OCI-LY3 (cell line): ENCODE data around the gene KRTAP10-9.

ENCODE experiments used
- EZH2phosphoT487 ChIP-seq: fragments of 200-600 bp; shearing (Covaris generic); IDR thresholded peaks from 2 replicates; pipeline ENCODE4 v1.6.1; 2018; ENCODE audit warnings: antibody characterized with exemption, mixed run types, low read depth
- TF ChIP-seq, protein P1 (sequence below): fragments of 200-600, 300-600 bp; sonication (generic); IDR thresholded peaks from 2 replicates; pipeline ENCODE4 v1.5.1; 2014; ENCODE audit warnings: antibody characterized with exemption, low read length, low read depth

DNA sequence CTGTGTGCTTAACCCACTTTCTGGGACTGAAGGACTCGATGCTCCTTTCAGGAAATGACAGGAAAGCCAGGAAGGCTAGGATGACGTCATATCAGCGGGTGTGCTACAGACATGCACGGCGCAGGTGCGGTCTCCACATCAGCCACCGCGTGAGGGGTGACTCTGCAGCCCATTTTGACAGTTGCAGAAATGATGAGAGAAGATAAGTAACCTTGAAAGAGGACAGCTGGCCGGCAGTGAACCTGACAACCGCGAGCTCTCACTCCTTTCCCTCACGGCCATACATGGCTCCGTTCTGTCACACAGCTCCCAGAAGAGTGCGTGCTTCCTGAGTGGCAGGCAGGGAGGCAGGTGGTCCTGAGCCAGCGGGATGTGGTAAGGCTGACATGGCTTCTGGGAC lies 44.8 kb upstream of the KRTAP10-9 start:
- TF ChIP-seq, protein P1, sequence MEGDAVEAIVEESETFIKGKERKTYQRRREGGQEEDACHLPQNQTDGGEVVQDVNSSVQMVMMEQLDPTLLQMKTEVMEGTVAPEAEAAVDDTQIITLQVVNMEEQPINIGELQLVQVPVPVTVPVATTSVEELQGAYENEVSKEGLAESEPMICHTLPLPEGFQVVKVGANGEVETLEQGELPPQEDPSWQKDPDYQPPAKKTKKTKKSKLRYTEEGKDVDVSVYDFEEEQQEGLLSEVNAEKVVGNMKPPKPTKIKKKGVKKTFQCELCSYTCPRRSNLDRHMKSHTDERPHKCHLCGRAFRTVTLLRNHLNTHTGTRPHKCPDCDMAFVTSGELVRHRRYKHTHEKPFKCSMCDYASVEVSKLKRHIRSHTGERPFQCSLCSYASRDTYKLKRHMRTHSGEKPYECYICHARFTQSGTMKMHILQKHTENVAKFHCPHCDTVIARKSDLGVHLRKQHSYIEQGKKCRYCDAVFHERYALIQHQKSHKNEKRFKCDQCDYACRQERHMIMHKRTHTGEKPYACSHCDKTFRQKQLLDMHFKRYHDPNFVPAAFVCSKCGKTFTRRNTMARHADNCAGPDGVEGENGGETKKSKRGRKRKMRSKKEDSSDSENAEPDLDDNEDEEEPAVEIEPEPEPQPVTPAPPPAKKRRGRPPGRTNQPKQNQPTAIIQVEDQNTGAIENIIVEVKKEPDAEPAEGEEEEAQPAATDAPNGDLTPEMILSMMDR: no peak
- no peak for TF ChIP-seq EZH2phosphoT487
